GM12874 (cell line): Measurements from ENCODE around the gene MGP.

Source experiments
- TF ChIP-seq, protein P1 (sequence below): IDR thresholded peaks from 2 replicates; pipeline ENCODE4 v1.5.1; 2011; ENCODE audit warnings: low read depth, mild to moderate bottlenecking, control low read depth, low read length, moderate library complexity; ENCODE audit not compliant: insufficient read depth

The MGP gene

DNA sequence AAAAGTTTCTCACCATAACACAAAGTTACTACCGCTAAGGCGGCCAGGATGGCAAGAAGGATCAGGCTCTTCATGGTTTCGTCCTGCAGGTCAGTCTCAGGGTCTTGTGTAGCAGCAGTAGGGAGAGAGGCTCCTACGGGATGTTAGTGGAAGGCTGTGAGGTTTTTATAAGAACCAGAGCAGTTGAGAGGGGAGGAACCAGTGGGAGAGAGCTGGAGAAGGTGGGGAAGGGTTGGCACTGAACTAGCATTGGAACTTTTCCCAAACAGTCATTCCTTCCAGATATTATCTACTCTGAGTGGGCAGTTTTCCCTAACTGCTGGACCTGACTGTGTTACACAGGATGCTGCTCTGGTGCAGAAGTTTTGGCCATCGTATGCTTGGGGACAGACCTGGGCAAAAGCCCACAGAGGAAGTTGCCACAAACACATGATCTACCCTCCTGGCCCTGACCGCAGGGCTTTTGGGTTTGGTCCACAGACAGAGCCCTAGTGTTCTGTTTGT is at the start of gene MGP:
Gene MGP (minus strand): TSS at position 137 of the 504 bp plus-strand sequence. CDS start 63 bp downstream, at position 74.
- TF ChIP-seq, protein P1, sequence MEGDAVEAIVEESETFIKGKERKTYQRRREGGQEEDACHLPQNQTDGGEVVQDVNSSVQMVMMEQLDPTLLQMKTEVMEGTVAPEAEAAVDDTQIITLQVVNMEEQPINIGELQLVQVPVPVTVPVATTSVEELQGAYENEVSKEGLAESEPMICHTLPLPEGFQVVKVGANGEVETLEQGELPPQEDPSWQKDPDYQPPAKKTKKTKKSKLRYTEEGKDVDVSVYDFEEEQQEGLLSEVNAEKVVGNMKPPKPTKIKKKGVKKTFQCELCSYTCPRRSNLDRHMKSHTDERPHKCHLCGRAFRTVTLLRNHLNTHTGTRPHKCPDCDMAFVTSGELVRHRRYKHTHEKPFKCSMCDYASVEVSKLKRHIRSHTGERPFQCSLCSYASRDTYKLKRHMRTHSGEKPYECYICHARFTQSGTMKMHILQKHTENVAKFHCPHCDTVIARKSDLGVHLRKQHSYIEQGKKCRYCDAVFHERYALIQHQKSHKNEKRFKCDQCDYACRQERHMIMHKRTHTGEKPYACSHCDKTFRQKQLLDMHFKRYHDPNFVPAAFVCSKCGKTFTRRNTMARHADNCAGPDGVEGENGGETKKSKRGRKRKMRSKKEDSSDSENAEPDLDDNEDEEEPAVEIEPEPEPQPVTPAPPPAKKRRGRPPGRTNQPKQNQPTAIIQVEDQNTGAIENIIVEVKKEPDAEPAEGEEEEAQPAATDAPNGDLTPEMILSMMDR, result no peak

- TF ChIP-seq, protein P1, result no peak
Measured at GRCh38 chr12:14935031-14935430, 49.4 kb upstream of the MGP start.

DNA sequence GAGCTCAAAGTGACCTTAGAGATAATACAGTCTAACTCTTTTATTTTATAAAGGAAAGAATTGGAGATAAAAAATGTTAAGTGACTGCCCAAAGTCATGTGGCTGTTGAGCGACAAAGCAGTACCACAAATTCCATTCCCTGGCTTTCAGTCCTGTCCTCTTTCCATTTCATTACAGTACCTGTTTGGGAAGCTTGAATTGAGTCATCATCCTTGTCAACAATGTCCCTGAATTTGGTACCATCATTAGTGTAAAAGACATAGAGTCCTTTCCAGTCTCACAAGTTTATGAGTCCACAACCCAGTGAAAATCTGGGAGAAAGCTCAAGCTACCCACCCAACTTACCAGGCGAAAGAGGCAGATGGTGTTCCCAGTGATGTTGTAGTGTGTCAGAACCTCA is 48.9 kb upstream of the MGP start:
- TF ChIP-seq, protein P1, result no peak

DNA sequence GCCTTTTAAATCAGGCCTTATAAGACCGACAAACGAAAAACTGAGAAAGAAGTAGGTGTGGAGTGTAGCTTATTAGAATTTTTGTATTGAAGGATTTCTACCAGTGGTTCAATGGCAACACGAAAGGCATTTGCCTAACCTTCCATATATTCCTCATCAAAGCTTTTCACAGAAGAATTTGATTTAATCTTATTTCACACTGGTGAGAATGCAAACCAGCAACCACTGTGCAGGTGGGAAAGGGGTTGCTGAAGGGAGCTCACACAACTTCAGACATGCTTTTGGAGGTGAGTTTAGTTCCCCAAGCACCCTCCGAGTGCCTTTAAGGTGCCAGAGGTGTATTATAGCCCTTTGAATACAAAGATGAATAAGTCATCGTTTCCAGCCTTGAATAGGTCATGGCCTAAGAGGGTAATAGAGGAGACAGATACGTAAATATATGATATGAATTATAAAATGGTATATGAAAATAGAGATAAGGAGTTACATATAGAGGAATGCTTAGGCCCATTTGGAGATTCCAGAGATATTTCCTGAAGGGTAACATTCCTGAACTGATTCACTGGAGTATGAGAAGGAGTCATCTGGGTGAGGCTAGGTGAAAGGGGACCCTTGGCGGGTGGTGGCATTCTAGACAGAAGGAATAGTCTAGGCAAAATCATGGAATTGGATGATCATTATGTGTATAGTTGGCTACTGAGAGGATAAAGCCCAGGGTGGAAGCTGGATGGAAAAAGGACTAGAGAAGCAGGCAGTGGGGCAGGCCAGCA is 46.3 kb upstream of the MGP start:
- TF ChIP-seq, protein P1, result no peak

GRCh38 chr12:14931359-14931758 is 45.7 kb upstream of the MGP start:
- TF ChIP-seq, protein P1, result no peak

DNA sequence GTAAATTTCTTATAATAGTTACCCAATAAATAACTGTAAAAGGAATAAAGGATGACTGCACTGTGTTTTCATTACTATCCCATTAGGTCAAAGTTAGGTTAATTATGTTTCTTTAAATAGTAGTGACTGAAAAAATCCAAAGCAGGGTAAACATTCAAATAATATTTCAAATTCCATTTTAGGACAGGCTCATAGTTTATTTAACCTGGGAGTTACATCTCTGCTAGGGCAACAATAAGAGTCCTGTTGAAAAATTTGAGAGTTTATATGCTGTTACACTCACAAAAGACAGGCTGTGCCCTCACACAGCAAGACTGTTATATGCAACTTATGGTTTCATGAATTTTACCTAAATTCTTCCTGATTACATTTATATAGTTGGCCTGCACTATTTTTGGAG is 44.6 kb upstream of the MGP start:
- TF ChIP-seq, protein P1, result no peak

DNA sequence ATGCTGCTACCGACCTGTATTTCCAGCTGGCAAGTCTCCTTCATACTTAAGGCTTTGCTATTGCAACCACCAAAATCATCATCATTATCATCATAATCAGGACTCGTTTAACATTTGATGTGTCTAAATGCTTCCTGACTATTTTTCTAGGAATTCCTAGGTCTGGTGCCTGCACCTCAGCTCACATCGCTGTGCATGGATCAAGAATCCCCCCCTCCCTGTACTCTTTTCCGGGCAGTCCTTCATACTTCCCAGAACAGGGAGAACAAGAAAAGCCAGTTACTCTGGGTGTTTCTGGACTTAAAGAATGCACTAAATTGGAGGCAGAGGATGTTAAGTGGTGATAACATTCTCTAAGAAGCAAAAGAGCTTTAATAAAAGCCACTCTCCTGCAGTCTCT is 43.3 kb upstream of the MGP start:
- TF ChIP-seq, protein P1, result no peak
